Type B pancreatic cell (in vitro differentiated cells): ENCODE results near the gene TPK1. TPM values are rescaled to one million over a fixed set of nuclear protein-coding genes. Genes with fewer than 3 reads are reported as not detected.

ENCODE experiments used
- DNase-seq: peaks from one replicate; pipeline ENCODE4 v3.0.0; 2021; ENCODE audit warnings: mixed read lengths; ENCODE audit not compliant: unreplicated experiment; ENCODE audit errors: extremely low spot score
- H3K27ac Mint-ChIP-seq: 2 replicates; pipeline ENCODE4 v1.8.0; 2021; ENCODE audit warnings: mild to moderate bottlenecking, mixed read lengths
- H3K27me3 Mint-ChIP-seq: 2 replicates; pipeline ENCODE4 v1.8.0; 2021; ENCODE audit warnings: mixed read lengths
- H3K36me3 Mint-ChIP-seq: 2 replicates; pipeline ENCODE4 v1.8.0; 2021; ENCODE audit warnings: mixed read lengths
- H3K4me1 Mint-ChIP-seq: one replicate; pipeline ENCODE4 v1.8.0; 2021; ENCODE audit warnings: mixed read lengths; ENCODE audit not compliant: unreplicated experiment
- H3K4me3 Mint-ChIP-seq: 2 replicates; pipeline ENCODE4 v1.8.0; 2021; ENCODE audit warnings: mild to moderate bottlenecking, mixed read lengths
- H3K9me3 Mint-ChIP-seq: 2 replicates; pipeline ENCODE4 v1.8.0; 2021; ENCODE audit warnings: mixed read lengths
- CTCF ChIP-seq: fragments of 200-600 bp; sonication (generic); conservative IDR thresholded peaks from 2 replicates; pipeline ENCODE4 v1.5.0; 2021; ENCODE audit warnings: antibody characterized with exemption, mild to moderate bottlenecking
- total RNA-seq: library from RNA; stranded (reverse); gene quantifications from 2 replicates; pipeline ENCODE4 v1.2.1, GENCODE V29; 2021; ENCODE audit warnings: low replicate concordance

The TPK1 gene
- total RNA-seq, 1 donor from 2014 or later: 3.2 TPM

GRCh38 chr7:144769352-144769751 is 66.5 kb downstream of the TPK1 start:
- Mint-ChIP-seq H3K27ac (no peak overlapping the region), H3K36me3 (no peaks in the 10 kb centered on the region), H3K9me3 (no peaks in the 10 kb centered on the region), H3K27me3 (peaks cover 28% of the 10 kb centered on the region), H3K4me1 (no peaks in the 10 kb centered on the region), H3K4me3 (no peak overlapping the region)
- no peak for TF ChIP-seq CTCF
- DNase-seq: no peak

GRCh38 chr7:144768633-144769032 is 67.2 kb downstream of the TPK1 start:
- no peaks in the 10 kb centered on the region for H3K36me3 Mint-ChIP-seq
- H3K4me3 Mint-ChIP-seq: no peak overlapping the region
- H3K9me3 Mint-ChIP-seq: no peaks in the 10 kb centered on the region
- H3K27me3 Mint-ChIP-seq: peaks cover 32% of the 10 kb centered on the region
- DNase-seq: no peak
- no peak for TF ChIP-seq CTCF
- H3K4me1 Mint-ChIP-seq: no peaks in the 10 kb centered on the region
- H3K27ac Mint-ChIP-seq: no peak overlapping the region

GRCh38 chr7:144763291-144763690 is 72.6 kb downstream of the TPK1 start:
- DNase-seq: no peak
- H3K27me3 Mint-ChIP-seq: peaks cover 17% of the 10 kb centered on the region
- H3K4me1 Mint-ChIP-seq: no peaks in the 10 kb centered on the region
- no peaks in the 10 kb centered on the region for H3K9me3 Mint-ChIP-seq
- no peaks in the 10 kb centered on the region for H3K36me3 Mint-ChIP-seq
- H3K4me3 Mint-ChIP-seq: no peak overlapping the region
- no peak overlapping the region for H3K27ac Mint-ChIP-seq
- TF ChIP-seq CTCF: no peak

GRCh38 chr7:144762853-144763252 is 73.0 kb downstream of the TPK1 start:
- TF ChIP-seq CTCF: no peak
- DNase-seq: no peak
- H3K36me3 Mint-ChIP-seq: no peaks in the 10 kb centered on the region
- H3K27me3 Mint-ChIP-seq: peaks cover 17% of the 10 kb centered on the region
- H3K27ac Mint-ChIP-seq: no peak overlapping the region
- no peaks in the 10 kb centered on the region for H3K4me1 Mint-ChIP-seq
- no peaks in the 10 kb centered on the region for H3K9me3 Mint-ChIP-seq
- H3K4me3 Mint-ChIP-seq: no peak overlapping the region

- no peak overlapping the region for H3K4me3 Mint-ChIP-seq
- no peaks in the 10 kb centered on the region for H3K9me3 Mint-ChIP-seq
- no peak for TF ChIP-seq CTCF
- no peak overlapping the region for H3K27ac Mint-ChIP-seq
- H3K27me3 Mint-ChIP-seq: peaks cover 12% of the 10 kb centered on the region
- H3K4me1 Mint-ChIP-seq: no peaks in the 10 kb centered on the region
- H3K36me3 Mint-ChIP-seq: no peaks in the 10 kb centered on the region
- no peak for DNase-seq
Observed at GRCh38 chr7:144761493-144761892, 74.4 kb downstream of the TPK1 start.

GRCh38 chr7:144759653-144760052 is 76.2 kb downstream of the TPK1 start:
- Mint-ChIP-seq H3K27me3 (peaks cover 4% of the 10 kb centered on the region), H3K4me1 (no peaks in the 10 kb centered on the region), H3K4me3 (no peak overlapping the region), H3K36me3 (no peaks in the 10 kb centered on the region), H3K27ac (no peak overlapping the region), H3K9me3 (peaks cover 7% of the 10 kb centered on the region)
- no peak for TF ChIP-seq CTCF
- no peak for DNase-seq
